ENCODE data around the gene SIVA1. TPM values are rescaled to one million over a fixed set of nuclear protein-coding genes. Genes with fewer than 3 reads are reported as not detected.

SIVA1 gene
- total RNA-seq, 1 donor from 2014 or later, result 47.0 TPM

DNA sequence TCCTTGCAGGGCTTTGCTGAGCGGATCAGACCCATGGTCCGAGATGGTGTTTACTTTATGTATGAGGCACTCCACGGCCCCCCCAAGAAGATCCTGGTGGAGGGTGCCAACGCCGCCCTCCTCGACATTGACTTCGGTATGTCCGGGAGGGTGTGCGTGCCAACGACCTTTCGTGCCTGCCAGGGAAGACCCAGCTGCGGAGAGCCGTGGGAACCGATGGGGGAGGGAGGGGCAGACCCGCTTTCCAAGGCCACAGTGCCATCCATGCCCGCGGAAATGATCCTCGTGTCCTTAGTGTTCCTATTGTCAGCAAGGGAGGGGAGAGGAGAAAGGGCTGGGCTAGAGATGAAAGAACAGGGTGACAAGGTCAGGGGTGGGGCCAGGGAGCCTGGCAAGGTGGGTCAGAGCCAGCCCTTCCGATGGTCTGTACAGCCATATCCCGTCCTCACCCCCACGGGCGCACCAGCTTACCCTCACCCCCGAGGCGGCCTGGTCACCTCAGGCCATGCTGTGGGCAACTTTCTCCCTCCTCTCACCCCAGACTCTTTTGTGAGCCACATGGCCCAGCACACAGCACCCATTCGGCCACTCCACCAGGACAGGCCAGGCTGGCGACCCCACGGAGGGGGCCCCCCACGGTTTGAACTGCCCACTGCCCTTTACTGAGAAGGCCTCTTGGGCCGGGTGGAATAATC lies 11.7 kb upstream of the SIVA1 start:
- TF ChIP-seq, protein P1, sequence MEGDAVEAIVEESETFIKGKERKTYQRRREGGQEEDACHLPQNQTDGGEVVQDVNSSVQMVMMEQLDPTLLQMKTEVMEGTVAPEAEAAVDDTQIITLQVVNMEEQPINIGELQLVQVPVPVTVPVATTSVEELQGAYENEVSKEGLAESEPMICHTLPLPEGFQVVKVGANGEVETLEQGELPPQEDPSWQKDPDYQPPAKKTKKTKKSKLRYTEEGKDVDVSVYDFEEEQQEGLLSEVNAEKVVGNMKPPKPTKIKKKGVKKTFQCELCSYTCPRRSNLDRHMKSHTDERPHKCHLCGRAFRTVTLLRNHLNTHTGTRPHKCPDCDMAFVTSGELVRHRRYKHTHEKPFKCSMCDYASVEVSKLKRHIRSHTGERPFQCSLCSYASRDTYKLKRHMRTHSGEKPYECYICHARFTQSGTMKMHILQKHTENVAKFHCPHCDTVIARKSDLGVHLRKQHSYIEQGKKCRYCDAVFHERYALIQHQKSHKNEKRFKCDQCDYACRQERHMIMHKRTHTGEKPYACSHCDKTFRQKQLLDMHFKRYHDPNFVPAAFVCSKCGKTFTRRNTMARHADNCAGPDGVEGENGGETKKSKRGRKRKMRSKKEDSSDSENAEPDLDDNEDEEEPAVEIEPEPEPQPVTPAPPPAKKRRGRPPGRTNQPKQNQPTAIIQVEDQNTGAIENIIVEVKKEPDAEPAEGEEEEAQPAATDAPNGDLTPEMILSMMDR (IDR thresholded peaks at IDR 0.05), result no peak
- Mint-ChIP-seq H3K4me3 (ENCODE audit: unreplicated experiment) (no peak overlapping the region), H3K27me3 (ENCODE audit: low read depth) (no peaks in the 10 kb centered on the region), H3K9me3 (ENCODE audit: low read depth) (no peaks in the 10 kb centered on the region), H3K4me1 (ENCODE audit: low read depth) (peaks cover 22% of the 10 kb centered on the region), H3K27ac (ENCODE audit: unreplicated experiment) (no peak overlapping the region), H3K36me3 (ENCODE audit: low read depth) (peaks cover 7% of the 10 kb centered on the region)
- no peak for DNase-seq (ENCODE audit: low spot score)

DNA sequence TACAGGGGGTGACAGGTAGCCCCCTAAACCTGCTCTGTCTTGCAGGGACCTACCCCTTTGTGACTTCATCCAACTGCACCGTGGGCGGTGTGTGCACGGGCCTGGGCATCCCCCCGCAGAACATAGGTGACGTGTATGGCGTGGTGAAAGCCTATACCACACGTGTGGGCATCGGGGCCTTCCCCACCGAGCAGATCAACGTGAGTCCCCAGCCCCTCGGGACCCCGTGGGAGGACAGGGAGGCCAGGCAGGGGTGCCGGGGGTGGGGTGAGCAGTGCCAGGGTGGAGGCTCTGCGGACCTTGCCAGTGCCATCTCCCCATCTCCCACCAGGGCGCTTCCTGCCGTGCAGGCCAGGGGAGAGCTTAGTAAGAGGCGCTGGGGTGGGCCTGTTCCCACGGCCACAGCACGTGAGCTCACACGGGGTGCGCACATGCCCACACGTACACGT lies 11.1 kb upstream of the SIVA1 start:
- Mint-ChIP-seq H3K27me3 (ENCODE audit: low read depth) (no peaks in the 10 kb centered on the region), H3K4me3 (ENCODE audit: unreplicated experiment) (no peak overlapping the region), H3K9me3 (ENCODE audit: low read depth) (no peaks in the 10 kb centered on the region), H3K27ac (ENCODE audit: unreplicated experiment) (no peak overlapping the region), H3K4me1 (ENCODE audit: low read depth) (peaks cover 24% of the 10 kb centered on the region), H3K36me3 (ENCODE audit: low read depth) (peaks cover 7% of the 10 kb centered on the region)
- TF ChIP-seq, protein P1 (IDR thresholded peaks at IDR 0.05), result no peak
- no peak for DNase-seq (ENCODE audit: low spot score)

DNA sequence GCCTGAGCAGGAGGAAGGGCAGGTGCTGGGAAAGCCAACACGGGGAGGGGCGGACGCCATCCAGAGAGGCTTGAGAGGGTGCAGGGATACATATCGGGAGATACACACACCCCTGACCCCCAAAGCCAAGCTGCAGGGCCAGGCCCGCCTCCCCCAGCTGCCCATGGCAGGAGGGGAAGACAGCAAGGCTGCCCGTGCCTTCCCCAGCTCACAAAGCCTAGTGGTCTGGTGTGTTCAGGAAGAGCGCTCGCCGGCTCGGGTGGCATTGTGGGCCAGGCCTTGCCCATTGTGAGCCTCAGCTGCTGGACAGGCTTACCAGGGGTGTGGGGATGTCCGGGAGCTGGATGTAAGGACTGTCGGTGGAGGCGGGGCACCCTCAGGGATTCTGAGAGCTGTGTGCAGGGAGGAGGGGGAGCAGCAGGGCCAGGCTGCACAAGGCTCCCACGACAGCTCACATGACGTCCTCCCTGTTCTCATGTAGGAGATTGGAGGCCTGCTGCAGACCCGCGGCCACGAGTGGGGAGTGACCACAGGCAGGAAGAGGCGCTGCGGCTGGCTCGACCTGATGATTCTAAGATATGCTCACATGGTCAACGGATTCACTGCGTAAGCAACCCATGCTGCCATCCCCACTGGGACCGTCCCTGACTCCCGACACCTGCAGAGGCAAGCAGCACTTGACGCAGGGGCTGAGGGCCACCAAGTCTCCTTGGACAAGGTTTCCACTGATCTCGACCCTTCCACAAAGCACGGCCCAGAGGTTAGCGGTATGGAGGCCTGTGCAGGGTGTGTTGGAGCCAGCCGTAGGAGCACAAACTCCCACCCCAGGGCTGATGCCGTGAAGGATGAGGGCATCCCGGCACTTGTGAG lies 10.1 kb upstream of the SIVA1 start:
- H3K27me3 Mint-ChIP-seq (ENCODE audit: low read depth), result no peaks in the 10 kb centered on the region
- DNase-seq (ENCODE audit: low spot score), result no peak
- no peak overlapping the region for H3K27ac Mint-ChIP-seq (ENCODE audit: unreplicated experiment)
- TF ChIP-seq, protein P1 (IDR thresholded peaks at IDR 0.05), result no peak
- H3K4me3 Mint-ChIP-seq (ENCODE audit: unreplicated experiment), result no peak overlapping the region
- peaks cover 27% of the 10 kb centered on the region for H3K4me1 Mint-ChIP-seq (ENCODE audit: low read depth)
- no peaks in the 10 kb centered on the region for H3K9me3 Mint-ChIP-seq (ENCODE audit: low read depth)
- peaks cover 7% of the 10 kb centered on the region for H3K36me3 Mint-ChIP-seq (ENCODE audit: low read depth)

- TF ChIP-seq, protein P1 (IDR thresholded peaks at IDR 0.05), result no peak
- H3K4me3 Mint-ChIP-seq (ENCODE audit: unreplicated experiment), result no peak overlapping the region
- H3K27me3 Mint-ChIP-seq (ENCODE audit: low read depth), result no peaks in the 10 kb centered on the region
- no peak overlapping the region for H3K27ac Mint-ChIP-seq (ENCODE audit: unreplicated experiment)
- H3K36me3 Mint-ChIP-seq (ENCODE audit: low read depth), result peaks cover 7% of the 10 kb centered on the region
- DNase-seq (ENCODE audit: low spot score), result no peak
- H3K9me3 Mint-ChIP-seq (ENCODE audit: low read depth), result no peaks in the 10 kb centered on the region
- peaks cover 36% of the 10 kb centered on the region for H3K4me1 Mint-ChIP-seq (ENCODE audit: low read depth)
Observed at GRCh38 chr14:104743461-104744380, 9.2 kb upstream of the SIVA1 start.
